ENCODE data around the gene BFAR. TPM values are rescaled to one million over a fixed set of nuclear protein-coding genes. Genes with fewer than 3 reads are reported as not detected.
A peak's percentile ranks its signal among the peaks of the same experiment; 100 is the strongest.

Gene BFAR
- total and polyA plus RNA-seq, 10 of the 15 experiments (the other 5 are each of a cell fraction or from before 2014, with no cell fraction given), result 34.6 to 62.0 (median 43.4) TPM

DNA sequence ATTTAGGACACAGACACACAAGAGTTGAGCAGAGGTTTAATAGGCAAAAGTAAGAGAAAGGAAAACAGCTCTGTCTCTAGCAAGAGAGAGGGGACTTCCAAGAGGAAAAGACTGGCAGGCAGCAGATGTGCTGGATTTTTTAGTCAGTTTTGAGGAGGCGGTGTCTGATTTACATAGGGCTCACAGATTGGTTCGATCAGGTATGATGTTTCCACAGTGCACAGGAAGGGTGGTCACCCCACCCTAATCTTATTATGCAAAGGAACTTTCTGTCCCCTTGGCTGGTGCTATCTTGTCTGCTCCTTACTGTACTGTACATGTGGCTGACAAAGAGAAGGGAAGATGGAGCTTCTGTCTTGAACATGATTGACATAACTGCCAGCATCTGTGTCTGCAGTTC, 25.3 kb downstream of the BFAR start:
- H3K27ac ChIP-seq (ENCODE audit: control insufficient read depth, insufficient read depth), result peak overlapping the region; percentile 57
- SMC1A ChIA-PET (ENCODE audit: uncharacterized antibody, unreplicated experiment), result interaction anchor here (0.7 to 3.5 kb wide), 8 partner anchors 9 to 52 kb away, joined by 3 to 25 read pairs (median 4); partner anchors contain the start of genes BFAR and PARN
- ATAC-seq (peak; percentile 100), DNase-seq (ENCODE audit: low read depth, low spot score) (peak; percentile 71), FAIRE-seq (peak; percentile 97)
- peaks cover 6 to 11% of the 10 kb centered on the region in 2 experiments; a peak in 3 of 4 replicates for H3K36me3 ChIP-seq (ENCODE audit: control insufficient read depth in 2 of 2, insufficient read depth in 2 of 2, low read length in 1 of 2)
- no peaks in the 10 kb centered on the region for H3K9me3 ChIP-seq (replicated peaks; ENCODE audit: control insufficient read depth, insufficient read depth, low read length)
- intact Hi-C loops (cut with micrococcal nuclease; ENCODE audit: unreplicated experiment), result no loop called here
- H3K79me2 ChIP-seq (ENCODE audit: control insufficient read depth, insufficient read depth, low read length), result no peaks in the 10 kb centered on the region
- no peak overlapping the region for H3K4me3 ChIP-seq
- no TSS peak for BruUV-seq (replicated peaks)
- H3K27me3 ChIP-seq (replicated peaks in 1 of 2; ENCODE audit: control insufficient read depth in 2 of 2, insufficient read depth in 2 of 2, low read length in 1 of 2), result no peaks in the 10 kb centered on the region
- CTCF ChIA-PET, result interaction anchor here (0.8 to 1.1 kb wide), 2 partner anchors 15 to 409 kb away, joined by 3 read pairs; no protein-coding TSS in a partner anchor
- RAD21 ChIA-PET (ENCODE audit: unreplicated experiment), result interaction anchor here (0.9 to 1.8 kb wide), 5 partner anchors 13 to 348 kb away, joined by 3 to 10 read pairs (median 4); partner anchors contain the start of gene PARN
- 14% methylated on average over 2 of the region's 2 CpGs for WGBS (ENCODE audit: insufficient coverage, insufficient replicate concordance, low lambda C conversion rate, missing lambda C conversion rate)
- TF ChIP-seq POU2F2 (IDR thresholded peaks at IDR 0.05; ENCODE audit: borderline replicate concordance, low read depth, low read length), result peak; percentile 69; the same call in 1 of the 3 replicates
- TF ChIP-seq BMI1 (IDR thresholded peaks at IDR 0.05; ENCODE audit: borderline replicate concordance), result no peak
- TF ChIP-seq TCF7 (IDR thresholded peaks at IDR 0.05; ENCODE audit: borderline replicate concordance), result no peak
- TF ChIP-seq, protein P1, sequence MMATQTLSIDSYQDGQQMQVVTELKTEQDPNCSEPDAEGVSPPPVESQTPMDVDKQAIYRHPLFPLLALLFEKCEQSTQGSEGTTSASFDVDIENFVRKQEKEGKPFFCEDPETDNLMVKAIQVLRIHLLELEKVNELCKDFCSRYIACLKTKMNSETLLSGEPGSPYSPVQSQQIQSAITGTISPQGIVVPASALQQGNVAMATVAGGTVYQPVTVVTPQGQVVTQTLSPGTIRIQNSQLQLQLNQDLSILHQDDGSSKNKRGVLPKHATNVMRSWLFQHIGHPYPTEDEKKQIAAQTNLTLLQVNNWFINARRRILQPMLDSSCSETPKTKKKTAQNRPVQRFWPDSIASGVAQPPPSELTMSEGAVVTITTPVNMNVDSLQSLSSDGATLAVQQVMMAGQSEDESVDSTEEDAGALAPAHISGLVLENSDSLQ (IDR thresholded peaks at IDR 0.05), result peak; percentile 86
- peak in 1 of 2 experiments; percentile 14; a peak in 1 of 4 replicates for TF ChIP-seq IKZF2 (IDR thresholded peaks at IDR 0.05)
- TF ChIP-seq POLR2AphosphoS2 (IDR thresholded peaks at IDR 0.05; ENCODE audit: low read depth, low read length), result no peak
- TF ChIP-seq PML (IDR thresholded peaks at IDR 0.05; ENCODE audit: low read length), result no peak
- no peak for TF ChIP-seq ZNF274 (IDR thresholded peaks at IDR 0.05; ENCODE audit: insufficient read depth, insufficient read length)
- 0 out of 4 replicates have a peak, but pooled peaks of 1 of the 2 experiments have one; percentile 4 for TF ChIP-seq BHLHE40 (IDR thresholded peaks at IDR 0.05; ENCODE audit: borderline replicate concordance in 1 of 2, low read depth in 2 of 2, low read length in 1 of 2)
- no peak for TF ChIP-seq RAD51 (IDR thresholded peaks at IDR 0.05)
- TF ChIP-seq, protein P2, sequence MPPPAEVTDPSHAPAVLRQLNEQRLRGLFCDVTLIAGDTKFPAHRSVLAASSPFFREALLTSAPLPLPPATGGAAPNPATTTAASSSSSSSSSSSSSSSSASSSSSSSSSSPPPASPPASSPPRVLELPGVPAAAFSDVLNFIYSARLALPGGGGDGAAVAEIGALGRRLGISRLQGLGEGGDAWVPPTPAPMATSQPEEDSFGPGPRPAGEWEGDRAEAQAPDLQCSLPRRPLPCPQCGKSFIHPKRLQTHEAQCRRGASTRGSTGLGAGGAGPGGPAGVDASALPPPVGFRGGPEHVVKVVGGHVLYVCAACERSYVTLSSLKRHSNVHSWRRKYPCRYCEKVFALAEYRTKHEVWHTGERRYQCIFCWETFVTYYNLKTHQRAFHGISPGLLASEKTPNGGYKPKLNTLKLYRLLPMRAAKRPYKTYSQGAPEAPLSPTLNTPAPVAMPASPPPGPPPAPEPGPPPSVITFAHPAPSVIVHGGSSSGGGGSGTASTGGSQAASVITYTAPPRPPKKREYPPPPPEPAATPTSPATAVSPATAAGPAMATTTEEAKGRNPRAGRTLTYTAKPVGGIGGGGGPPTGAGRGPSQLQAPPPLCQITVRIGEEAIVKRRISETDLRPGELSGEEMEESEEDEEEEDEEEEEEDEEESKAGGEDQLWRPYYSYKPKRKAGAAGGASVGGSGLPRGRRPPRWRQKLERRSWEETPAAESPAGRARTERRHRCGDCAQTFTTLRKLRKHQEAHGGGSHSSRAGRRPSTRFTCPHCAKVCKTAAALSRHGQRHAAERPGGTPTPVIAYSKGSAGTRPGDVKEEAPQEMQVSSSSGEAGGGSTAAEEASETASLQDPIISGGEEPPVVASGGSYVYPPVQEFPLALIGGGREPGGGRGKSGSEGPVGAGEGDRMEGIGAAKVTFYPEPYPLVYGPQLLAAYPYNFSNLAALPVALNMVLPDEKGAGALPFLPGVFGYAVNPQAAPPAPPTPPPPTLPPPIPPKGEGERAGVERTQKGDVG (CRISPR knock-in tag; IDR thresholded peaks at IDR 0.05), result no peak
- TF ChIP-seq, protein P3, sequence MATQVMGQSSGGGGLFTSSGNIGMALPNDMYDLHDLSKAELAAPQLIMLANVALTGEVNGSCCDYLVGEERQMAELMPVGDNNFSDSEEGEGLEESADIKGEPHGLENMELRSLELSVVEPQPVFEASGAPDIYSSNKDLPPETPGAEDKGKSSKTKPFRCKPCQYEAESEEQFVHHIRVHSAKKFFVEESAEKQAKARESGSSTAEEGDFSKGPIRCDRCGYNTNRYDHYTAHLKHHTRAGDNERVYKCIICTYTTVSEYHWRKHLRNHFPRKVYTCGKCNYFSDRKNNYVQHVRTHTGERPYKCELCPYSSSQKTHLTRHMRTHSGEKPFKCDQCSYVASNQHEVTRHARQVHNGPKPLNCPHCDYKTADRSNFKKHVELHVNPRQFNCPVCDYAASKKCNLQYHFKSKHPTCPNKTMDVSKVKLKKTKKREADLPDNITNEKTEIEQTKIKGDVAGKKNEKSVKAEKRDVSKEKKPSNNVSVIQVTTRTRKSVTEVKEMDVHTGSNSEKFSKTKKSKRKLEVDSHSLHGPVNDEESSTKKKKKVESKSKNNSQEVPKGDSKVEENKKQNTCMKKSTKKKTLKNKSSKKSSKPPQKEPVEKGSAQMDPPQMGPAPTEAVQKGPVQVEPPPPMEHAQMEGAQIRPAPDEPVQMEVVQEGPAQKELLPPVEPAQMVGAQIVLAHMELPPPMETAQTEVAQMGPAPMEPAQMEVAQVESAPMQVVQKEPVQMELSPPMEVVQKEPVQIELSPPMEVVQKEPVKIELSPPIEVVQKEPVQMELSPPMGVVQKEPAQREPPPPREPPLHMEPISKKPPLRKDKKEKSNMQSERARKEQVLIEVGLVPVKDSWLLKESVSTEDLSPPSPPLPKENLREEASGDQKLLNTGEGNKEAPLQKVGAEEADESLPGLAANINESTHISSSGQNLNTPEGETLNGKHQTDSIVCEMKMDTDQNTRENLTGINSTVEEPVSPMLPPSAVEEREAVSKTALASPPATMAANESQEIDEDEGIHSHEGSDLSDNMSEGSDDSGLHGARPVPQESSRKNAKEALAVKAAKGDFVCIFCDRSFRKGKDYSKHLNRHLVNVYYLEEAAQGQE (IDR thresholded peaks at IDR 0.05; ENCODE audit: low read depth, low read length), result no peak
- TF ChIP-seq CREM (IDR thresholded peaks at IDR 0.05; ENCODE audit: low read depth), result no peak
- TF ChIP-seq IKZF1 (conservative IDR thresholded peaks at IDR 0.05), result 0 out of 2 replicates have a peak, but pooled peaks have one; percentile 21
- H4K20me1 ChIP-seq (ENCODE audit: control insufficient read depth, insufficient read depth), result no peaks in the 10 kb centered on the region
- H3K9ac ChIP-seq (ENCODE audit: control insufficient read depth, insufficient read depth, low read length), result peak overlapping the region; percentile 4; the same call in 1 of the 2 replicates
- POLR2A ChIA-PET, result interaction anchor here (0.8 to 3.0 kb wide), 5 partner anchors 11 to 50 kb away, joined by 3 to 9 read pairs (median 5); no protein-coding TSS in a partner anchor
- peak overlapping the region; percentile 19 for H2AFZ ChIP-seq (ENCODE audit: control insufficient read depth, low read depth, low read length)
- in situ Hi-C loops (cut with MboI), result no loop called here
- peaks cover 5% of the 10 kb centered on the region; the same call in 1 of the 2 replicates for H3K4me1 ChIP-seq (ENCODE audit: control insufficient read depth, insufficient read depth, low read length)
- no peak overlapping the region for H3K4me2 ChIP-seq (ENCODE audit: control insufficient read depth, insufficient read depth)

All from GM12878 (cell line).